ENCODE results near the gene SPPL2A.

Gene SPPL2A

GRCh38 chr15:50777042-50777441 is 11.5 kb upstream of the SPPL2A start:
- no peak overlapping the region for H3K27ac ChIP-seq (ENCODE audit: low read depth, low read length, poor library complexity, severe bottlenecking)
- no peak for TF ChIP-seq CTCF (IDR thresholded peaks at IDR 0.05; ENCODE audit: low read length)
- no peak for TF ChIP-seq EZH2 (IDR thresholded peaks at IDR 0.05; ENCODE audit: borderline replicate concordance, low read length)

GRCh38 chr15:50774450-50774849 is 8.9 kb upstream of the SPPL2A start:
- no peak overlapping the region for H3K9ac ChIP-seq (ENCODE audit: low read length)
- no peak overlapping the region for H3K4me3 ChIP-seq (ENCODE audit: low read depth, low read length, poor library complexity, severe bottlenecking)
- H3K9me2 ChIP-seq (ENCODE audit: low read depth, low read length): no peaks in the 10 kb centered on the region
- no peak overlapping the region for H3K4me2 ChIP-seq (ENCODE audit: low read length)
- H4K20me1 ChIP-seq (ENCODE audit: insufficient read depth, low read length): no peaks in the 10 kb centered on the region
- H3F3A ChIP-seq (ENCODE audit: insufficient read depth, low read length): no peaks in the 10 kb centered on the region
- no peaks in the 10 kb centered on the region for H3K4me1 ChIP-seq (ENCODE audit: insufficient read depth, low read length, severe bottlenecking)
- TF ChIP-seq CTCF (IDR thresholded peaks at IDR 0.05; ENCODE audit: low read length) (no peak), EZH2 (IDR thresholded peaks at IDR 0.05; ENCODE audit: borderline replicate concordance, low read length) (no peak)
- no peaks in the 10 kb centered on the region for H3K79me2 ChIP-seq (ENCODE audit: insufficient read depth, low read length)
- no peaks in the 10 kb centered on the region for H3K27me3 ChIP-seq (ENCODE audit: insufficient read depth, low read length)
- H3K9me3 ChIP-seq (ENCODE audit: low read length): no peaks in the 10 kb centered on the region
- no peaks in the 10 kb centered on the region for H3K36me3 ChIP-seq (ENCODE audit: insufficient read depth, low read length)
- no peak overlapping the region for H3K27ac ChIP-seq (ENCODE audit: low read depth, low read length, poor library complexity, severe bottlenecking)
- H2AFZ ChIP-seq (ENCODE audit: low read length): no peak overlapping the region

More at GRCh38 chr15:50777042-50777441, 11.5 kb upstream of the SPPL2A start:
- no peaks in the 10 kb centered on the region for H3K36me3 ChIP-seq (ENCODE audit: insufficient read depth, low read length)
- H3K27me3 ChIP-seq (ENCODE audit: insufficient read depth, low read length): no peaks in the 10 kb centered on the region
- no peak overlapping the region for H3K9ac ChIP-seq (ENCODE audit: low read length)
- H3K4me2 ChIP-seq (ENCODE audit: low read length): no peak overlapping the region
- no peaks in the 10 kb centered on the region for H3K4me1 ChIP-seq (ENCODE audit: insufficient read depth, low read length, severe bottlenecking)
- no peaks in the 10 kb centered on the region for H3K9me2 ChIP-seq (ENCODE audit: low read depth, low read length)
- no peaks in the 10 kb centered on the region for H3K9me3 ChIP-seq (ENCODE audit: low read length)
- no peaks in the 10 kb centered on the region for H3F3A ChIP-seq (ENCODE audit: insufficient read depth, low read length)
- no peak overlapping the region for H2AFZ ChIP-seq (ENCODE audit: low read length)
- no peaks in the 10 kb centered on the region for H3K79me2 ChIP-seq (ENCODE audit: insufficient read depth, low read length)
- no peaks in the 10 kb centered on the region for H4K20me1 ChIP-seq (ENCODE audit: insufficient read depth, low read length)
- no peak overlapping the region for H3K4me3 ChIP-seq (ENCODE audit: low read depth, low read length, poor library complexity, severe bottlenecking)

GRCh38 chr15:50773389-50773788 is 7.9 kb upstream of the SPPL2A start:
- Histone ChIP-seq H3K79me2 (ENCODE audit: insufficient read depth, low read length) (no peaks in the 10 kb centered on the region), H4K20me1 (ENCODE audit: insufficient read depth, low read length) (no peaks in the 10 kb centered on the region)

More at GRCh38 chr15:50773389-50773788, 7.9 kb upstream of the SPPL2A start:
- Histone ChIP-seq H3K4me3 (ENCODE audit: low read depth, low read length, poor library complexity, severe bottlenecking) (no peak overlapping the region), H2AFZ (ENCODE audit: low read length) (no peak overlapping the region), H3K9me3 (ENCODE audit: low read length) (no peaks in the 10 kb centered on the region), H3K9me2 (ENCODE audit: low read depth, low read length) (no peaks in the 10 kb centered on the region), H3F3A (ENCODE audit: insufficient read depth, low read length) (no peaks in the 10 kb centered on the region), H3K9ac (ENCODE audit: low read length) (no peak overlapping the region), H3K27me3 (ENCODE audit: insufficient read depth, low read length) (no peaks in the 10 kb centered on the region), H3K36me3 (ENCODE audit: insufficient read depth, low read length) (no peaks in the 10 kb centered on the region), H3K4me2 (ENCODE audit: low read length) (no peak overlapping the region), H3K27ac (ENCODE audit: low read depth, low read length, poor library complexity, severe bottlenecking) (no peak overlapping the region), H3K4me1 (ENCODE audit: insufficient read depth, low read length, severe bottlenecking) (no peaks in the 10 kb centered on the region)
- TF ChIP-seq EZH2 (IDR thresholded peaks at IDR 0.05; ENCODE audit: borderline replicate concordance, low read length) (no peak), CTCF (IDR thresholded peaks at IDR 0.05; ENCODE audit: low read length) (no peak)

All from OCI-LY1 (cell line).